RWPE1 (cell line): ENCODE results near the gene DFFB.

ENCODE experiments used
- CTCF ChIA-PET: fragments of 350-600 bp; sonication (Branson Sonifier 250); formaldehyde crosslinking; extraction: SDS; loops from one replicate; lab custom pipeline; 2021; lab: Yijun Ruan, JAX
- POLR2A ChIA-PET: fragments of 400-600 bp; formaldehyde crosslinking; extraction: SDS; loops from one replicate; lab custom pipeline; 2020; ENCODE audit warnings: antibody characterized with exemption; ENCODE audit not compliant: low non-redundant PET; lab: Yijun Ruan, JAX
- DNase-seq: peaks from one replicate; pipeline ENCODE4 v3.0.0; 2012; ENCODE audit warnings: low spot score
- H3K27ac ChIP-seq: fragments of 450-650 bp; 2 replicates; pipeline ENCODE4 v1.5.1; 2017
- TF ChIP-seq, protein P1 (sequence below): fragments of 450-650 bp; conservative IDR thresholded peaks from 2 replicates; pipeline ENCODE4 v1.5.1; 2017; ENCODE audit warnings: low read depth, mild to moderate bottlenecking

Gene DFFB

DNA sequence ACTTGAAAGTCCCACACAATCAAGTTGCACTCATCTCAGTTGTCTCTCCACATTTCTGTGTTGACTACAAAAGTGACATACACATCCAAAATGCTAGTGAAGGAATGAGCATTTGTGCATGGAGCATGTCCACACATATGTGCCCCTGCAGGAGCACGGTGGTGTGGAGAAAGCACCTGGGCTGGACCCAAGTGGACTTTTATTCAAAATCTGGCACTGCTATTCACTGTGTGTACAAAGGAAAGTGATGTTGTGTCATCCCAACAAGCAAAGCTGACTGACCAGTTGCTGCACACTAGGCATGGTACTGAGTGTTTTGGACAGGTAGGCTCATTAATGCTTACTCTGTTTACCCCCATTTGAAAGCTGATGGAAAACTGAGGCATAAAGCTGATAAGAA is 19.6 kb upstream of the DFFB start:
- ChIA-PET CTCF (no interaction called here), POLR2A (no interaction called here)
- no peak for DNase-seq
- TF ChIP-seq, protein P1, sequence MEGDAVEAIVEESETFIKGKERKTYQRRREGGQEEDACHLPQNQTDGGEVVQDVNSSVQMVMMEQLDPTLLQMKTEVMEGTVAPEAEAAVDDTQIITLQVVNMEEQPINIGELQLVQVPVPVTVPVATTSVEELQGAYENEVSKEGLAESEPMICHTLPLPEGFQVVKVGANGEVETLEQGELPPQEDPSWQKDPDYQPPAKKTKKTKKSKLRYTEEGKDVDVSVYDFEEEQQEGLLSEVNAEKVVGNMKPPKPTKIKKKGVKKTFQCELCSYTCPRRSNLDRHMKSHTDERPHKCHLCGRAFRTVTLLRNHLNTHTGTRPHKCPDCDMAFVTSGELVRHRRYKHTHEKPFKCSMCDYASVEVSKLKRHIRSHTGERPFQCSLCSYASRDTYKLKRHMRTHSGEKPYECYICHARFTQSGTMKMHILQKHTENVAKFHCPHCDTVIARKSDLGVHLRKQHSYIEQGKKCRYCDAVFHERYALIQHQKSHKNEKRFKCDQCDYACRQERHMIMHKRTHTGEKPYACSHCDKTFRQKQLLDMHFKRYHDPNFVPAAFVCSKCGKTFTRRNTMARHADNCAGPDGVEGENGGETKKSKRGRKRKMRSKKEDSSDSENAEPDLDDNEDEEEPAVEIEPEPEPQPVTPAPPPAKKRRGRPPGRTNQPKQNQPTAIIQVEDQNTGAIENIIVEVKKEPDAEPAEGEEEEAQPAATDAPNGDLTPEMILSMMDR: no peak
- no peak overlapping the region for H3K27ac ChIP-seq

- no peak overlapping the region for H3K27ac ChIP-seq
- POLR2A ChIA-PET: no interaction called here
- DNase-seq: no peak
- TF ChIP-seq, protein P1: no peak
- CTCF ChIA-PET: no interaction called here
These were observed 18.5 kb upstream of the DFFB start for GRCh38 chr1:3838788-3839187.

GRCh38 chr1:3841491-3841890 is 15.8 kb upstream of the DFFB start:
- ChIA-PET CTCF (no interaction called here), POLR2A (no interaction called here)
- TF ChIP-seq, protein P1: no peak
- DNase-seq: no peak
- no peak overlapping the region for H3K27ac ChIP-seq

- DNase-seq: no peak
- CTCF ChIA-PET: no interaction called here
- TF ChIP-seq, protein P1: no peak
- H3K27ac ChIP-seq: no peak overlapping the region
- POLR2A ChIA-PET: no interaction called here
These were observed 14.4 kb upstream of the DFFB start for GRCh38 chr1:3842912-3843311.

- ChIA-PET CTCF (no interaction called here), POLR2A (no interaction called here)
- DNase-seq: no peak
- H3K27ac ChIP-seq: no peak overlapping the region
- TF ChIP-seq, protein P1: no peak
These were observed 10.7 kb upstream of the DFFB start for GRCh38 chr1:3846541-3846940.

DNA sequence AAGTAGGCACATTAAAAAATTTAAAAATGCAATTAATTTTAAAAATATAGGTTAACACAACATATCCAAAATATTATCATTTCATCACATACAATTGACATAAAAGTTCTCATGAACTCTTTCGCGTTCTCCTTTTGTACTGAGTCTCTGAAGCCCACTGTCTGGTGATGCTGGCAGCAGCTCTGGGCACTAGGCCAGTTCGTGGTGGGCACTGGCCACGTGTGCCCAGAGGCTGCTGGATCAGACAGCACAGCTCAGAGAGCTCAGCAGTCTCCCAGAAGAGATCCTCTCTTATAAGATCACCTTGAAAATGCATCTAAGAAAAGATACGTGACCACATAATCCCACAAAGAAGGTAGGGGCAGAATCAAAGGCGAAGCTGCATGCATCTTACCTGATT is 10.2 kb upstream of the DFFB start:
- CTCF ChIA-PET: no interaction called here
- no peak for DNase-seq
- POLR2A ChIA-PET: no interaction called here
- no peak overlapping the region for H3K27ac ChIP-seq
- TF ChIP-seq, protein P1: no peak

GRCh38 chr1:3850857-3851256 is 6.4 kb upstream of the DFFB start:
- no peak for DNase-seq
- ChIA-PET CTCF (no interaction called here), POLR2A (no interaction called here)
- TF ChIP-seq, protein P1: no peak
- H3K27ac ChIP-seq: no peak overlapping the region
